HG03469 (cell line): ENCODE results near the gene SPZ1.
"Not testable (repeated sequence)": the region's sequence is repeated elsewhere in the genome, so short reads cannot be mapped to it uniquely, and the experiment has no call there.

Source experiments
- ATAC-seq: cut with Tn5 transposase; IDR thresholded peaks from one replicate; pipeline ENCODE4 v1.9.1; 2021; ENCODE audit warnings: mild to moderate bottlenecking, moderate library complexity, moderate number of reproducible peaks; ENCODE audit not compliant: unreplicated experiment

SPZ1 gene, protein sequence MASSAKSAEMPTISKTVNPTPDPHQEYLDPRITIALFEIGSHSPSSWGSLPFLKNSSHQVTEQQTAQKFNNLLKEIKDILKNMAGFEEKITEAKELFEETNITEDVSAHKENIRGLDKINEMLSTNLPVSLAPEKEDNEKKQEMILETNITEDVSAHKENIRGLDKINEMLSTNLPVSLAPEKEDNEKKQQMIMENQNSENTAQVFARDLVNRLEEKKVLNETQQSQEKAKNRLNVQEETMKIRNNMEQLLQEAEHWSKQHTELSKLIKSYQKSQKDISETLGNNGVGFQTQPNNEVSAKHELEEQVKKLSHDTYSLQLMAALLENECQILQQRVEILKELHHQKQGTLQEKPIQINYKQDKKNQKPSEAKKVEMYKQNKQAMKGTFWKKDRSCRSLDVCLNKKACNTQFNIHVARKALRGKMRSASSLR

DNA sequence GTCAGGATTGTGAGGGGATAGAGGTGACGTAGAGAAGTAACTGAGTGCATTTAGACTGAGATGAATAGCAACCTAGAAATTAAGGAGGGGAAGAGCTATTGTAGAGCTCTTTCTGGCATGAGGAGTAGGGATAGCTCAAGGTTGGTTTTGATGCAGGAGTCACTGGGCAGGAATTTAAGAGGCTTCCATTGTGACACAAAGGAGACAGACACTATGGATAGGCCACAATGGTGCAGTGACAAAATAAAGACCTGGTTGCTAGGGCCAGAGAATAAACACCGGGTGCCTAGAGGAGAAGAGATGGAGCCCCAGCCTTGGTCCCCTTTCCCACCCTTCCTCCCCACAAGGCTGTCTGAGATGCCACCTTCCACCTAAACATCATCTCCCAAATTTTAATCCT, at the start of gene SPZ1:
TSS of gene SPZ1 (plus strand) at position 301 of the 400 bp plus-strand sequence. CDS start 214 bp downstream, outside the sequence.
- no peak for ATAC-seq

DNA sequence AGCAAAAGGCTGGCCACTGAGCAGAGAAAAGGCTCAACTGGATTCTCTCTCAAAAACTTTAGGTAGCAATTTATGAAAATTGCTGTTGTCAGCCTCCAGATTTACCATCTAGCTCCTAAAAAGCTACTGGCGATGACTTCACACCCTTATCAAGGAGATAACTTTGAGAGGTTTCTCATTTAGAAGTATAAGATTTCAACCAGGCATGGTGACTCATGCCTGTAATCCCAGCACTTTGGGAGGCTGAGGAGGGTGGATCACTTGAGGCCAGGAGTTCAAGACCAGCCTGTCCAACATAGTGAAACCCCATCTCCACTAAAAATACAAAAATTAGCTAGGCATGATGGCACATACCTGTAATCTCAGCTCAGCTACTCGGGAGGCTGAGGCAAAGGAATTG, 49.3 kb upstream of the SPZ1 start:
- not testable (repeated sequence) for ATAC-seq

DNA sequence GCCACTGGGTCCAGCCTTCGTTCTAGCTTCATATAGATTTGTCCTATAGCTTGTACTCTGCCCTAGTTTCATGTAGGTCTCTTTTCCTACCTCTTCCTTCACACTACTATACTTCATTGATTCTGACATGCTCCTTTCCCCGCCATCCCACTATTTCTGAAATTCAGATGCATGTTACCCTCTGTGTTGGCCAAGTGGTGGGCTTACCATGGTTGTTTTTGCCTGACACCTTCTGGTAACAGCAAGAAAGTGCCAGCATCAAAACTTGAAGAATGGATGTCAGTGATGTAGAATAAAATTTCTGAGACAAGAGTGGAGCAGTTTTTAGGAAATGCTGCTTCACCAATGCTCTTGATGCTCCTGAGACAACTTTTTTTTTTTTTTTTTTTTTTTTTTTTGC, 44.5 kb upstream of the SPZ1 start:
- no peak for ATAC-seq

DNA sequence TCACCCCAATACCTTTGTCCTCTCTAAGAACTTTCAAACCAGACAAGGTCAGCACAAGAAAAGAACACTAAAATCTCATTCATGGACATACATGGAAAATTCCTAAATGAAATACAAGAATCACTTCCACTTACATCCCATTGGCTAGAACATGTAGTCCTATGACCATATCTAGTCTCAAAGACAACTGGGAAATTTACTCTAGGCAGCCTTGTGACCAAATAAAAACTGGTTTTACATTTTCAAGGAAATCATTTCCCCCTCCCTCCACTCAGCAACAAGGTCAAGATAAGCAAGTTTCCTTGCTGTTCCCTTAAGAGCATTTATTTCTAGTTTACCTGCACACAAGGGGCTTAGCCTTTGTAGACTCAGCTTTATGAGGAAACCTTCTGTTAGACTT, 43.6 kb upstream of the SPZ1 start:
- no peak for ATAC-seq

DNA sequence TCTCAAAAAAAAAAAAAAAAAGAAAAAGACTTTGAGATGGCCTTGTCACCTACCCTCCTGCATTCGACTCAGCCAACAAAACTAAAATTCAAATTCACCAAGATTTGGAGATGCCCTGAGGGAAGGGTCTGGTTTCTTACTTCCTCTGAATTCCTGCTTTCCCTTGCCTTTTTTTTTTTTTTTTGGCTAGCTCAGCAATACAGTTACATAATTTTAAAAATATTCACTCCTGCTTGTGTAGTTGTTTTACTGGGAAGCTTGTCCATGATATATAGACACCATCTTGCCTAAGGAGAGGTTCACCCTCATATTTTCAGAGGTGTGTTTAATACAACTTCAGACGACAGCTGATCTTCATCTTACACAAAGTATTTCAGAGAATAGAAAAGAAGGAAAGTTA, 42.6 kb upstream of the SPZ1 start:
- no peak for ATAC-seq

DNA sequence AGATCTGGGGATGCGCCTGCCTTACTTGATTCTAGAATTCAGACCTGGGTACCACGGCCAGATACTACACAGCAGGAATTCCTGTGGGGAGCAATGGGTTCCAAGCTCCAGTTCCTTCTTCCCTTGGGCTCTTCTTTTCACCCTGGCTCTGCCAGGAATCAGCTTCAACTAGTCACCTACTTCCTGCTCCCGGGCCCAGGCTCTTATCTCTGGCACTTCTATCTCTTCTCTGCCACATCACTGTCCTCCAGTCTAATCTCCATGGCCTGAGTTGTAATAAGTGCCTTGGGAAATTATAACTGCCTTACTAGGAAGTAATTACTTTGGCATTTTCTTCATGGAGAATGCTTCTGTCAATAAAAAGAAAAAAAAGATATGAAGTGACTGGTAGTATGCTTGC, 37.7 kb upstream of the SPZ1 start:
- no peak for ATAC-seq

DNA sequence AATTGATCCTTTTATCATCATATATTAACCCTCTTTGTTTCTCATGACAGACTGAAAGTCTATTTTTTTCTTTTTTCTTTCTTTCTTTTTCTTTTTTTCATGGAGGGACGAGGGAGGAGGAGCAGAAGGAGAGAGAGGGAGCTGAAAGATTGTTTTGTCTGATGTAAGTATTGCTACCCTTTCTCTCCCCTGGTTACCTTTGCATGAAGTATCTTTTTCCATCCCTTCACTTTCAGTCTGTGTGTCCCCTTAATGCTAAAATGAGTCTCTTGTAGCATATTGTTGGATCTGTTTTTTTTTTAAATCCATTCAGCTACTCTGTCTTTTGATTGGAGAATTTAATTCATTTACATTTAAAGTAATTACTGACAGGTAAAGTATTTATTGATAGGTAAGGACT, 36.4 kb upstream of the SPZ1 start:
- ATAC-seq, result no peak

DNA sequence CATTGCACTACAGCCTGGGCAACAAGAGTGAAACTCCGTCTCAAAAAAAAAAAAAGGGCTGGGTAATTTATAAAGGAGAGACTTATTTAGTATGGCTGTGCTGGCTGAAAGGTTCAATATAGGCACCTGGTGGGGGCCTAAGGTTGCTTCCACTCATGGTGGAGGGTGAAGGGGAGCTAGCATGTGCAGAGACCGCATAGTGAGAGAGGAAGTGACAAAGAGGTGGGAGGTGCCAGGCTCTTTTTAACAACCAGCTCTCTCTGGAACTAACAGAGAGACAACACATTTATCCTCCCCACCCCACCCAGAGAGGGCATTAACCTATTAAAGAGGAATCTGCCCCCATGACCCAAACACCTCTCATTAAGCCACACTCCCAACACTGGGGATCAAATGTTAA, 35.1 kb upstream of the SPZ1 start:
- ATAC-seq, result no peak

DNA sequence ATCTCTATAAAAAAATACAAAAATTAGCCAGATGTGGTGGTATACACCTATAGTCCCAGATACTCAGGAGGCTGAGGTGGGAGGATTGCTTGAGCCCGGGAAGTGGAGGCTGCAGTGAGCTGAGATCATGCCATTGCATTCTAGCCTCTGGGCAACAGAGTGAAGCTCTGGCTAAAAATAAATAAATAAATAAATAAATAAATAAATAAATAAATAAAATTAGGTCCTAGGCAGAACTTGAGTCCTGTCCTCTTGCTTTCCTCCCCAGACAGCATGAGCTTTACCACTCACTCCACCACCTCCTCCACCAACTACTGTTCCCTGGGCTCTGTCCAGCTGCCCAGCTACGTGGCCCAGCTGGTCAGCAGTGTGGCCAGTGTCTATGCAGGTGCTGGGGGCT, 31.6 kb upstream of the SPZ1 start:
- ATAC-seq, result no peak

DNA sequence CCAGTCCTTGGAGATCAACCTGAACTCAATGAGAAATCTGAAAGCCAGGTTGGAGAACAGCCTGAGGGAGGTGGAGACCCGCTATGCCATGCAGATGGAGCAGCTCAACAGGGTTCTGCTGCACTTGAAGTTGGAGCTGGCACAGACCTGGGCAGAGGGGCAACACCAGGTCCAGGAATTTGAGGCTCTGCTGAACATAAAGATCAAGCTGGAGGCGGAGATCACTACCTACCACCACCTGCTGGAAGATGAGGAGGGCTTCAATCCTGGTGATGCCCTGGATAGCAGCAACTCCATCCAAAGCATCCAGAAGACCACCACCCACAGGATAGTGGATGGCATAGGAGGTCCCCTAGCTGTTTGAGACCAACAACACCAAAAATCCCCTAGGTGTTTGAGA, 30.5 kb upstream of the SPZ1 start:
- ATAC-seq, result no peak

DNA sequence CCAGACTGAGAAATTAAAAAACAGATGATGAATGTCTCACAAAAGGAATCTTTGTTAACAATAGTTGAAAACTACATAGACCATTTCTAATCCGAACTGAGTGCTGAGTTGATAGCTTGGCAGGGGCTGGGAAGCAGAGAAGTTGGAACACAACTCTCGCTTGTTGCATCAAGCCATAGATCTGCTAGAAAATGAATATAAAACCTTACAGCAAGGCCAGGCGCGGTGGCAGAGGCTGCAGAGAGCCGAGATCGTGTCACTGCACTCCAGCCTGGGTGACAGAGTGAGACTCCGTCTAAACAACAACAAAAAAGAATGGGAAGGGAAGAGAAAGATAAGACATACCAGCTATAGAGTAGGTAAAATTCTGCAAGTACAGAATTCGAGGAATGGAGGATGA, 28.0 kb upstream of the SPZ1 start:
- ATAC-seq, result no peak

DNA sequence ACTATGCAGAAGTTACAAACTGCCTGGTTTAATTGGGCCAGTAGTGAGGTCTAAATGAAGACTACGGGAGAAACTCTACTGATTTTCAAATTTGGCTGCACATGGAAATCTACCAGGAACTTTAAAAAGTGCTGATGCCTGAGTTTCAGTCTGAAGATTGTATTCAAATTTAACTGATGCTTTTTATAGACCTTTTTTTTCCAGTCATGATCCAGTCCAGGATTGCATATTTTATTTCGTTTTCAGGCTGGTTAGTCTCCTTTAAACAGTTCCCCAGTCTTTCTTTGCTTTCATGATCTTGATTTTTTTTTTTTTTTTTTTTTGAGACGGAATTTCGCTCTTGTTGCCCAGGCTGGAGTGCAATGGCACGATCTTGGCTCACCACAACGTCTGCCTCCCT, 23.7 kb upstream of the SPZ1 start:
- no peak for ATAC-seq

DNA sequence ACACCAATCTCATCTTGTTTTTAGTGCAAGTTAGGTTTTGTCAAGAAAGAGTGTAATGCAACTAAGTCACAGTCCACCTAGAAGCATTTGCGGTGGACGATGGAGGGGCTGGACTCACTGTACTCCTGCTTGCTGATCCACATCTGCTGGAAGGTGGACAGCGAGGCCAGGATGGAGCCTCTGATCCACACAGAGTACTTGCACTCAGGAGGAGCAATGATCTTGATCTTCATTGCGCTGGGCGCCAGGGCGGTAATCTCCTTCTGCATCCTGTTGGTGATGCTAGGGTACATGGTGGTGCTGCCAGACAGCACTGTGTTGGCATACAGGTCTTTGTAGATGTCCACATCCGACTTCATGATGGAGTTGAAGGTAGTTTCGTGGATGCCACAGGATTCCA, 20.2 kb upstream of the SPZ1 start:
- no peak for ATAC-seq

DNA sequence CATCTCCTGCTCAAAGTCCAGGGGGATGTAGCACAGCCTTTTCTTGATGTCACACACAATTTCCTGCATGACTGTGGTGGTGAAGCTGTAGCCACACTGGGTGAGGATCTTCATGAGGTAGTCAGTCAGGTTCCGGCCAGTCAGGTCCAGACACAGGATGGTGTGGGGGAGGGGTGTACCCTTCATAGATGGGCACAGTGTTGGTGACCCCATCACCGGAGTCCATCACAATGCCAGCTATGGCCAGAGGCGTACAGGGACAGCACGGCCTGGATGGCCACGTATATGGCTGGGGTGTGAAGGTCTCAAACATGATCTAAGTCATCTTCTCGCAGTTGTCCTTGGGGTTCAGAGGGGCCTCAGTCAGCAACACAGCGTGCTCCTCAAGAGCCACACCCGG, 19.7 kb upstream of the SPZ1 start:
- ATAC-seq, result no peak

DNA sequence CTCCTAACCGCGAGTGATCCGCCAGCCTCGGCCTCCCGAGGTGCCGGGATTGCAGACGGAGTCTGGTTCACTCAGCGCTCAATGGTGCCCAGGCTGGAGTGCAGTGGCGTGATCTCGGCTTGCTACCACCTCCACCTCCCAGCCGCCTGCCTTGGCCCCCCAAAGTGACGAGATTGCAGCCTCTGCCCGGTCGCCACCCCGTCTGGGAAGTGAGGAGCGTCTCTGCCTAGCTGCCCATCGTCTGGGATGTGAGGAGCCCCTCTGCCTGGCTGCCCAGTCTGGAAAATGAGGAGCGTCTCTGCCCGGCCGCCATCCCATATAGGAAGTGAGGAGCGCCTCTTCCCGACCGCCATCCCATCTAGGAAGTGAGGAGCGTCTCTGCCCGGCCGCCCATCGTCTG, 19.0 kb upstream of the SPZ1 start:
- not testable (repeated sequence) for ATAC-seq

DNA sequence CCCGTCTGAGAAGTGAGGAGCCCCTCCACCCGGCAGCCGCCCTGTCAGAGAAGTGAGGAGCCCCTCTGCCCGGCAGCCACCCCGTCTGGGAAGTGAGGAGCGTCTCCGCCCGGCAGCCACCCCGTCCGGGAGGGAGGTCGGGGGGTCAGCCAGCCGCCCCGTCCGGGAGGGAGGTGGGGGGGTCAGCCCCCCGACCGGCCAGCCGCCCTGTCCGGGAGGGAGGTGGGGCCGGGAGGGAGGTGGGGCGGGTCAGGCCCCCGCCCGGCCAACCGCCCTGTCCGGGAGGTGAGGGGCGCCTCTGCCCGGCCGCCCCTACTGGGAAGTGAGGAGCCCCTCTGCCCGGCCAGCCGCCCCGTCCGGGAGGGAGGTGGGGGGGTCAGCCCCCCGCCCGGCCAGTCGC, 18.5 kb upstream of the SPZ1 start:
- not testable (repeated sequence) for ATAC-seq

DNA sequence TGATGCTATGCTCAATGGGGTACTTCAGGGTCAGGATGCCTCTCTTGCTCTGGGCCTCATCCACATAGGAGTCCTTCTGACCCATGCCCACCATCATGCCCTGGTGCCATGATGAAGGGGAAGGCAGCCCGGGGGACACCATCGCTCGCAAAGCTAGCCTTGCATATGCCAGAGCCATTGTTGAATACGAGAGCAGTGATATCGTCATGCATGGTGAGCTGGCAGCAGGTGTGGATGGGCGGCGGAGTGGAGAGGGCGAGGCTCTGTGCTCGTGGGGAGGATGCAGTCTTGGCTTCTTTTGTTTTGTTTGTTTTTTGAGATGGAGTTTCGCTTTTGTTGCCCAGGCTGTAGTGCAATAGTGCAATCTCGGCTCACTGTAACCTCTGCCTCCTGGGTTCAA, 17.2 kb upstream of the SPZ1 start:
- no peak for ATAC-seq

DNA sequence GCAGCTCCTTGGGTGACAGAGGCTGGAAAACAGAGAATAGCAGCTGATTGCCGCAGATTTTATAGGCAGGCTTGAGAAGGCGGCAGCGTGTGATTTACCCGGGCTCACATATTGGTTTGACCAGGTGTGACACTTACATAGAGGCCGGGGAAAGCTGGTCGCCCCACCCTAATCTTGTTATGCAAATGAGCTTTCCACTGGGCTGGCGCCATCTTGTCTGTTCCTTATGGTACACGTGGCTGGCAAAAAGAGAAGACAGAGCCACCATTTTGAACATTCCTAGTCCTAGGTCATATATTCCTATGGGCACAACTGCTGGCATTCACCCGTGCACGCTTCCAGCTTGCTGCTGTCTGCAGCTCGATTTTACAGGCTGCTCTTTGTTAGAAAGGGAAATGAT, 11.3 kb upstream of the SPZ1 start:
- no peak for ATAC-seq

DNA sequence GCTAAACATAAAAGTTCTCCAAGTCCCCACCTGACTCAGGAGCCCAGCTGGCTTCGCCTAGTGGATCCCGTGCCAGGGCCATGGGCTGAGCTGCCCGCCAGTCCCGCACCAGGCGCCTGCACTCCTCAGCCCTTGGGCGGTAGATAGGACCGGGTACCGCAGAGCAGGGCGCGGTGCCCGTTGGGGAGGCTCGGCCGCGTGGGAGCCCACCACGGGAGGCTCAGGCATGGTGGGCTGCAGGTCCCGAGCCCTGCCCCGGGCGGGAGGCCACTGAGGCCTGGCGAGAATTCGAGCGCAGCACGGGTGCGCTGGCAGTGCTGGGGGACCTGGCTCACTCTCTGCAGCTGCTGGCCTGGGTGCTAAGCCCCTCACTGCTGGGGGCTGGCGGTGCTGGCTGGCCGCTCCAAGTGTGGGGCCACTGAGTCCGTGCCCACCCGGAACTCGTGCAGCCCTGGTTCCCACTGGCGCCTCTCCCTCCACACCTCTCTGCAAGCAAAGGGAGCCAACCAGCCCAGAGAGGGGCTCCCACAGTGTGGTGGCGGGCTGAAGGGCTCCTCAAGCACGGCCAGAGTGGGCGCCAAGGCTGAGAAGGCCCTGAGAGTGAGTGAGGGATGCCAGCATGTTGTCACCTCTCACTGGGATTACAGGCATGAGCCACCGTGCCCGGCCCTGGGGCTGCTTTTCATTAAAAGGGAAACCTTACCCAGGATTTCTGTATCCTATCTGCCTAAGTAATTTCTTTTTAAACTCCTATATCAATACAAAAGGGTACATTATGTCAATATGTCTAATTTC, 9.7 kb upstream of the SPZ1 start:
- no peak for ATAC-seq

DNA sequence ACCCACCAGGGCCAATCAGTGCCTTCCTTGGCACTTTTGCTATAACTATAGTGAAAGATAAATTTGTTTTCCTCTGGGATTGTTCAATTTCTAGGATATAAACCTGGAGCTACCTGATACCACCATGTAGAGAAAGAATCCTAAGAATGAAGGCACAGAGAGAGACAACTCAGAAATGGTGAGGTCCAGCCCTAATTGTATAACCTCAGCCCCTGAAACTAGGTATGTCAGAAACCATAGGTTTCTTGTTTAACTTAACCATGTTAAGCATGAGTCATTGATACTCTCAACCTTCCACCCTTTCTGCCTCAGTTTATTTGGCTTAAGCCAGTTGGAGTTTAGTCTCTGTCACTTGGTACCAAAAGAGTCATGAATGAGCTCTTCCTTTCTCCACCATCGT, 4.6 kb upstream of the SPZ1 start:
- ATAC-seq, result no peak

DNA sequence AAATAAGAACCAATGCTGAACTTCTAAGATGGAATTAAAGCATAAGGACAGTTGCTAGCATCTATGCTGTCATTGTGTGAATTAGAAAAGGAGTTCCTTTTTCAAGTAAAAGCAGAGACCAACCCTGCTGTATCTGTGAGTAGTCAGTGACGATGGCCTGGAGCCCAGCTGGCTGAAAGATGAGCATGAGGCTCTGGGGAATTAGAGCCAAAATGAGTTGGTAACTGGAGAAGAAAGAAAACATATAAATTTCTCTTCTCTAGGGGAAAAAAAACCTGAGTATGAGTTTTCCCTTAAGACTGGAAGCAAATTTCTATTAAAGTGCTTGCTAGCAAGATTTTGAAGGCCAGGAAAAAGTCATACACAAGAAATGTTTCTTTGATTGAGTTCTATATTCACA, 1.6 kb upstream of the SPZ1 start:
- ATAC-seq, result no peak

DNA sequence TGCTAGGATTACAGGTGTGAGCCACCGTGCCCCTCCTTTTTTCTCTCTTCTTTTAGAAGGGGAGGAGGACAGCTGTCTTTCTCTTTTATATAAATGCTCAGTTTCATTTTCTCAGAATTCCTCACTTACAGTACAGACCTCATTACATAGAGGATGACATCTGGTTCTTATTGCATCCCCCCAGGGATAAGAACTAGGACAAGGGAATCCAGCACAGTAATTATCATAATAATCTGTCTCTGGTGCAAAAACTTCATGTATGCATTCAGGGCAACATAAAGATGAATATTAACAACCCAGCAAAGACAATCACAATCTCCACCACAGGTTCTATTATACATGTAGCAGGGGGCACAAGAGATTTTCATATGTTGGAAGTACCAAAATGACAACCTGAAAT, 5.1 kb downstream of the SPZ1 start:
- ATAC-seq, result no peak
